H9 (cell line): ENCODE data around the gene CCDC180. TPM values are rescaled to one million over a fixed set of nuclear protein-coding genes. Genes with fewer than 3 reads are reported as not detected.

Experiments
- DNase-seq: peaks from one replicate; pipeline ENCODE4 v3.0.0-alpha.2; 2017
- H2AFZ ChIP-seq: one replicate; pipeline ENCODE4 v1.6.1; 2013; ENCODE audit warnings: mild to moderate bottlenecking, low read length, control low read depth, moderate library complexity
- H2AK5ac ChIP-seq: 2 replicates; pipeline ENCODE4 v1.6.1; 2013; ENCODE audit warnings: low read length, control low read depth, mixed read lengths; ENCODE audit not compliant: insufficient read length
- H2BK120ac ChIP-seq: one replicate; pipeline ENCODE4 v1.6.1; 2013; ENCODE audit warnings: low read depth, mild to moderate bottlenecking, low read length, control low read depth, inconsistent platforms; ENCODE audit not compliant: poor library complexity, severe bottlenecking
- H2BK12ac ChIP-seq: 2 replicates; pipeline ENCODE4 v1.6.1; 2013; ENCODE audit warnings: low read length, control low read depth, mixed read lengths, low read depth; ENCODE audit not compliant: insufficient read length
- H2BK15ac ChIP-seq: 2 replicates; pipeline ENCODE4 v1.6.1; 2013; ENCODE audit warnings: low read depth, low read length, control low read depth
- H2BK20ac ChIP-seq: one replicate; pipeline ENCODE4 v1.6.1; 2013; ENCODE audit warnings: low read depth, mild to moderate bottlenecking, low read length, control low read depth, inconsistent platforms; ENCODE audit not compliant: poor library complexity, severe bottlenecking
- H2BK5ac ChIP-seq: 2 replicates; pipeline ENCODE4 v1.6.1; 2013; ENCODE audit warnings: low read length, control low read depth, mixed read lengths; ENCODE audit not compliant: insufficient read length
- H3K14ac ChIP-seq: 2 replicates; pipeline ENCODE4 v1.6.1; 2013; ENCODE audit warnings: low read length, control low read depth; ENCODE audit not compliant: insufficient read depth
- H3K18ac ChIP-seq: 2 replicates; pipeline ENCODE4 v1.6.1; 2013; ENCODE audit warnings: low read depth, mild to moderate bottlenecking, mixed read lengths, low read length, control low read depth; ENCODE audit not compliant: insufficient read length
- H3K23ac ChIP-seq: 2 replicates; pipeline ENCODE4 v1.6.1; 2013; ENCODE audit warnings: low read length, control low read depth, mixed read lengths, low read depth; ENCODE audit not compliant: insufficient read length
- H3K23me2 ChIP-seq: 2 replicates; pipeline ENCODE4 v1.6.1; 2013; ENCODE audit warnings: low read depth, mild to moderate bottlenecking, mixed read lengths, low read length, control low read depth; ENCODE audit not compliant: insufficient read length, poor library complexity, severe bottlenecking
- H3K27ac ChIP-seq: 2 replicates; pipeline ENCODE4 v1.5.1; 2013; ENCODE audit warnings: low read length, control low read depth, mixed read lengths, low read depth; ENCODE audit not compliant: insufficient read length
- H3K27me3 ChIP-seq: 2 replicates; pipeline ENCODE4 v1.6.1; 2013; ENCODE audit warnings: low read length, control low read depth, inconsistent platforms; ENCODE audit not compliant: insufficient read depth
- H3K4ac ChIP-seq: 2 replicates; pipeline ENCODE4 v1.6.1; 2013; ENCODE audit warnings: low read depth, mild to moderate bottlenecking, control low read depth, inconsistent platforms, low read length, moderate library complexity
- H3K4me1 ChIP-seq: 2 replicates; pipeline ENCODE4 v1.6.1; 2013; ENCODE audit warnings: low read length, control low read depth, inconsistent platforms; ENCODE audit not compliant: insufficient read depth
- H3K4me2 ChIP-seq: 2 replicates; pipeline ENCODE4 v1.6.1; 2013; ENCODE audit warnings: low read length, control low read depth, mixed read lengths; ENCODE audit not compliant: insufficient read length, insufficient read depth
- H3K56ac ChIP-seq: 2 replicates; pipeline ENCODE4 v1.6.1; 2013; ENCODE audit warnings: low read depth, mild to moderate bottlenecking, mixed read lengths, low read length, control low read depth; ENCODE audit not compliant: insufficient read length
- H3K79me1 ChIP-seq: 2 replicates; pipeline ENCODE4 v1.6.1; 2013; ENCODE audit warnings: low read depth, mild to moderate bottlenecking, moderate library complexity, low read length, control low read depth, inconsistent platforms; ENCODE audit not compliant: insufficient read depth, poor library complexity, severe bottlenecking
- H3K79me2 ChIP-seq: 2 replicates; pipeline ENCODE4 v1.6.1; 2013; ENCODE audit warnings: low read length, control low read depth, inconsistent platforms; ENCODE audit not compliant: insufficient read depth
- H3K9ac ChIP-seq: 2 replicates; pipeline ENCODE4 v1.6.1; 2013; ENCODE audit warnings: low read length, control low read depth, mixed read lengths; ENCODE audit not compliant: insufficient read length; ENCODE audit errors: extremely low read depth
- H3K9me3 ChIP-seq: one replicate; pipeline ENCODE4 v1.6.1; 2013; ENCODE audit warnings: low read depth, low read length, inconsistent platforms; ENCODE audit not compliant: control insufficient read depth
- H3T11ph ChIP-seq: one replicate; pipeline ENCODE4 v1.6.1; 2013; ENCODE audit warnings: mild to moderate bottlenecking, low read length, control low read depth, inconsistent platforms
- H4K20me1 ChIP-seq: one replicate; pipeline ENCODE4 v1.6.1; 2013; ENCODE audit not compliant: control insufficient read depth, insufficient read length, insufficient read depth
- H4K5ac ChIP-seq: 2 replicates; pipeline ENCODE4 v1.6.1; 2013; ENCODE audit warnings: low read depth, mild to moderate bottlenecking, mixed read lengths, low read length, control low read depth; ENCODE audit not compliant: insufficient read length
- H4K8ac ChIP-seq: replicated peaks from 2 replicates; pipeline ENCODE4 v1.6.1; 2013; ENCODE audit warnings: low read length, control low read depth, mixed read lengths, low read depth; ENCODE audit not compliant: insufficient read length
- H4K91ac ChIP-seq: 2 replicates; pipeline ENCODE4 v1.6.1; 2013; ENCODE audit warnings: low read depth, mild to moderate bottlenecking, moderate library complexity, mixed read lengths, low read length, control low read depth; ENCODE audit not compliant: insufficient read length
- H3K27ac Mint-ChIP-seq, 3 experiments: 2 replicates in 2 of 3; 3 replicates in 1 of 3; pipeline ENCODE4 v1.8.0; 2020 to 2021; ENCODE audit warnings: mixed read lengths in 3 of 3, mild to moderate bottlenecking in 1 of 3, moderate library complexity in 1 of 3
- H3K27me3 Mint-ChIP-seq: 2 replicates; pipeline ENCODE4 v1.8.0; 2021; ENCODE audit warnings: low read depth, mild to moderate bottlenecking, moderate library complexity, mixed read lengths
- H3K36me3 Mint-ChIP-seq, 3 experiments: 2 replicates in 2 of 3; 3 replicates in 1 of 3; pipeline ENCODE4 v1.8.0; 2020 to 2021; ENCODE audit warnings: low read depth in 3 of 3, mixed read lengths in 3 of 3; ENCODE audit not compliant: insufficient read depth in 1 of 3
- H3K4me1 Mint-ChIP-seq, 2 experiments: 2 replicates each; pipeline ENCODE4 v1.8.0; 2020; ENCODE audit warnings: mixed read lengths in 2 of 2
- H3K4me3 Mint-ChIP-seq, 2 experiments: 2 replicates in 1 of 2; 3 replicates in 1 of 2; pipeline ENCODE4 v1.8.0; 2020 to 2021; ENCODE audit warnings: mild to moderate bottlenecking in 2 of 2, mixed read lengths in 2 of 2, moderate library complexity in 1 of 2
- H3K9me3 Mint-ChIP-seq, 2 experiments: 2 replicates in 1 of 2; 3 replicates in 1 of 2; pipeline ENCODE4 v1.8.0; 2020; ENCODE audit warnings: mild to moderate bottlenecking in 2 of 2, mixed read lengths in 2 of 2, moderate library complexity in 1 of 2
- CTCF ChIP-seq: fragments of 200-600 bp; sonication (generic); conservative IDR thresholded peaks from 3 replicates; pipeline ENCODE4 v1.8.0; 2021; ENCODE audit warnings: antibody characterized with exemption, mild to moderate bottlenecking
- WGBS: extraction: QIAGEN DNeasy Blood & Tissue Kit; methylation state at CpG from one replicate; pipeline ENCODE4 v1.1.7; 2013; ENCODE audit warnings: missing lambda C conversion rate, low lambda C conversion rate, mixed read lengths; ENCODE audit not compliant: insufficient read length; ENCODE audit errors: extremely low coverage; 5-methylcytosine and 5-hydroxymethylcytosine counted together
- total RNA-seq: library from RNA; stranded (reverse); gene quantifications from 2 replicates; pipeline ENCODE4 v1.2.1, GENCODE V29; 2021

CCDC180 gene
- total RNA-seq, 1 experiment from 2014 or later = 5.9 TPM

- H3K23ac ChIP-seq = no peak overlapping the region
These were observed 5.8 kb downstream of the CCDC180 start for GRCh38 chr9:97313243-97313642.

More at GRCh38 chr9:97313243-97313642, 5.8 kb downstream of the CCDC180 start:
- H3K56ac ChIP-seq = no peak overlapping the region
- no peak overlapping the region for H4K8ac ChIP-seq
- no peak overlapping the region for H3K4me2 ChIP-seq
- no peak overlapping the region for H3K27ac ChIP-seq
- no peaks in the 10 kb centered on the region for H3K27me3 ChIP-seq
- H3K4me1 ChIP-seq = no peaks in the 10 kb centered on the region
- Mint-ChIP-seq H3K36me3 (peaks cover 5 to 37% (median 37%) of the 10 kb centered on the region in 3 experiments; a peak in 6 of 7 replicates), H3K4me3 (no peak overlapping the region), H3K4me1 (peaks cover 0 to 6% of the 10 kb centered on the region in 2 experiments; a peak in 2 of 4 replicates), H3K27ac (no peak overlapping the region), H3K9me3 (no peaks in the 10 kb centered on the region; a peak in 1 of 5 replicates), H3K27me3 (0 out of 2 replicates have a peak, but pooled peaks cover 1% of the 10 kb centered on the region)
- no peak overlapping the region for H2AFZ ChIP-seq
- H4K91ac ChIP-seq = no peak overlapping the region
- no peak overlapping the region for H2BK15ac ChIP-seq
- DNase-seq = no peak
- no peaks in the 10 kb centered on the region for H3K79me1 ChIP-seq
- H4K5ac ChIP-seq = no peak overlapping the region
- no peak overlapping the region for H3T11ph ChIP-seq
- H3K14ac ChIP-seq = no peak overlapping the region
- TF ChIP-seq CTCF = no peak
- H3K4ac ChIP-seq = no peak overlapping the region
- H3K79me2 ChIP-seq = no peaks in the 10 kb centered on the region
- no peaks in the 10 kb centered on the region for H3K23me2 ChIP-seq
- H3K9me3 ChIP-seq = no peaks in the 10 kb centered on the region
- H2BK12ac ChIP-seq = no peak overlapping the region
- no peak overlapping the region for H3K18ac ChIP-seq
- WGBS = no CpG with 5 or more reads among the region's 4 CpGs
- no peak overlapping the region for H2BK5ac ChIP-seq
- no peak overlapping the region for H2BK20ac ChIP-seq
- no peak overlapping the region for H3K9ac ChIP-seq
- no peaks in the 10 kb centered on the region for H4K20me1 ChIP-seq
- H2AK5ac ChIP-seq = no peak overlapping the region
- H2BK120ac ChIP-seq = no peak overlapping the region
